Measurements from ENCODE around the gene STAC2.

Gene STAC2

DNA sequence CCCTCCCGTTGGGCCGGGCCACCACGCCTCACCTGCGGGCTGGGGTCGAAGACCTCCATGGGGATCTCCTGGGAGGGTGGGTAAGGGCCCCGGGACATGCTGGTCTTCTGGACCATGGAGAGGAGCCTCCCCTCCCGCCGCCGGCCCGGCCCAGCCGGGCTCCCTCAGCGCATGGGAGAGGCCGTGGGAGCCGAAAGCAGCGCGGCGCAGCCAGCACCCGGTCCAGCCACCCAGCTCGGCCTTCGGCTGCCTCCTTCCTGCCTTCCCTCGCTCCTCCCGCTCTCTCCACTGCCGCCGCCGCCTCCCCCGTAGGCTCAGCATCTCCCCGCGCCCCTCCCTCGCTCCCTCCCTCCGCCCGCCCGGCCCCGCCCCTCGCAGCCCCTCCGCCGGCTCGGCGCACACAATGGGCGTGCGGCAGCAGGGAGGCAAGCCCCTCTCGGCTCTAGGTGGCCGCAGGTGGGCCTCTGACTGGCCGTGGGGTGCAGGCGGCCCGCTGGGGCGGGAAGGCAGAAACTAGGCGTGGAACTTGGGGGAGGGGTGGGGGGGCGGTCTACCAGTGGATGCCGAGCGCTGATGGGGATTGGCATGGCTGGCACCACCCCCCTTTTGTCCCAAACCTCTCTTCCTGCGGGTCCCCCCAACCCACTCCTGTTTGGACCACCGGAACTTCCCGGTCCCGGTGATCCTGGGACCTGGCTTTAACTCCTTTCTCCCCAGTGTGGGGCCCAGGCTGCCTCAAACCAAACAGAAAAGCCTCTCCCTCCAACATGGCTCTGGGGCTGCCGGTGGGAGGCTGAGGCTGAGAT is 28.2 kb downstream of the STAC2 start, which contains the start of gene CACNB1:
CACNB1 (minus strand) TSS at position 290 of the 806 bp plus-strand sequence; CDS start at position 116, 174 bp downstream.
- peaks cover 37% of the 10 kb centered on the region for H3K79me2 ChIP-seq (ENCODE audit: insufficient read depth, low read length)
- peaks cover 19% of the 10 kb centered on the region for H3K36me3 ChIP-seq (ENCODE audit: low read length)
- H3K9me3 ChIP-seq (ENCODE audit: insufficient read depth, low read length): no peaks in the 10 kb centered on the region
- TF ChIP-seq EZH2phosphoT487 (conservative IDR thresholded peaks at IDR 0.05; ENCODE audit: low read length): no peak
- TF ChIP-seq, protein P1, sequence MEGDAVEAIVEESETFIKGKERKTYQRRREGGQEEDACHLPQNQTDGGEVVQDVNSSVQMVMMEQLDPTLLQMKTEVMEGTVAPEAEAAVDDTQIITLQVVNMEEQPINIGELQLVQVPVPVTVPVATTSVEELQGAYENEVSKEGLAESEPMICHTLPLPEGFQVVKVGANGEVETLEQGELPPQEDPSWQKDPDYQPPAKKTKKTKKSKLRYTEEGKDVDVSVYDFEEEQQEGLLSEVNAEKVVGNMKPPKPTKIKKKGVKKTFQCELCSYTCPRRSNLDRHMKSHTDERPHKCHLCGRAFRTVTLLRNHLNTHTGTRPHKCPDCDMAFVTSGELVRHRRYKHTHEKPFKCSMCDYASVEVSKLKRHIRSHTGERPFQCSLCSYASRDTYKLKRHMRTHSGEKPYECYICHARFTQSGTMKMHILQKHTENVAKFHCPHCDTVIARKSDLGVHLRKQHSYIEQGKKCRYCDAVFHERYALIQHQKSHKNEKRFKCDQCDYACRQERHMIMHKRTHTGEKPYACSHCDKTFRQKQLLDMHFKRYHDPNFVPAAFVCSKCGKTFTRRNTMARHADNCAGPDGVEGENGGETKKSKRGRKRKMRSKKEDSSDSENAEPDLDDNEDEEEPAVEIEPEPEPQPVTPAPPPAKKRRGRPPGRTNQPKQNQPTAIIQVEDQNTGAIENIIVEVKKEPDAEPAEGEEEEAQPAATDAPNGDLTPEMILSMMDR (IDR thresholded peaks at IDR 0.05; ENCODE audit: insufficient read depth, low read length, poor library complexity, severe bottlenecking): no peak
- H3K27me3 ChIP-seq (ENCODE audit: low read length): no peaks in the 10 kb centered on the region
- H3K27ac ChIP-seq (ENCODE audit: low read depth, low read length): peak within 1 kb of the TSS; percentile 65
- H3F3A ChIP-seq (ENCODE audit: insufficient read depth): peaks cover 37% of the 10 kb centered on the region
- peak within 1 kb of the TSS; percentile 49 for H2AFZ ChIP-seq (ENCODE audit: low read depth, low read length, severe bottlenecking)
- peak within 1 kb of the TSS; percentile 89 for H3K4me3 ChIP-seq (ENCODE audit: insufficient read depth, low read length, poor library complexity, severe bottlenecking)
- H3K9ac ChIP-seq (ENCODE audit: low read length): peak within 1 kb of the TSS; percentile 88
- H3K4me2 ChIP-seq (ENCODE audit: low read depth, low read length, poor library complexity, severe bottlenecking): peak within 1 kb of the TSS; percentile 74
- H3K9me2 ChIP-seq (replicated peaks; ENCODE audit: insufficient read depth, low read length): no peaks in the 10 kb centered on the region
- H4K20me1 ChIP-seq (ENCODE audit: low read depth, low read length): peaks cover 3% of the 10 kb centered on the region; the same call in 1 of the 2 replicates

DNA sequence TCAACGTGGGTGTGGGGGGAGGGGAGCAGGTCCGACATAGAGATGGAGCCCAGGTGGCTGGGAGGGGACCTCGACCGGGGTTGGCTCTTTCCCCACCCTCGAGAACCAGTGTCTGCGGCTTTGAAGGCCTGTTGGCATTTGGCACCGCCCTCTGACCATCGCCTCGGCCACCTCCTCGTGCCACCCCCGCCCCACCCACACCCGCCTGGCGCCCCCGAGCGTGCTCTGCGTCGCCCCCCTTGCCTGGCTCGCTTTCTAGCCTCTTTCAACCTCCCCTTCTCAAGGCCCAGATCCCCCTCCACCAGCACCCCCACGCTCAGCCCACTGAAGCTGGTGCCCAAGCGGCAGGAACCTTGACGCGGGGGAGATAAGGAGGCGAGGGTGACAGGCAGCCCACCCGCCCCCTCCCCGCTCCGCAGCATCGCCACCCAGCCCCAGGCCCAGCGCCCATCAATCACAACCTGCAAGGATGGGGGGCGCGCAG is 28.9 kb downstream of the STAC2 start:
- Histone ChIP-seq H3K9me3 (ENCODE audit: insufficient read depth, low read length) (no peaks in the 10 kb centered on the region), H3K27ac (ENCODE audit: low read depth, low read length) (peak overlapping the region; percentile 65), H3F3A (ENCODE audit: insufficient read depth) (peaks cover 30% of the 10 kb centered on the region), H3K36me3 (ENCODE audit: low read length) (peaks cover 11% of the 10 kb centered on the region), H4K20me1 (ENCODE audit: low read depth, low read length) (no peaks in the 10 kb centered on the region; the same call in 1 of the 2 replicates), H3K27me3 (ENCODE audit: low read length) (no peaks in the 10 kb centered on the region), H3K4me3 (ENCODE audit: insufficient read depth, low read length, poor library complexity, severe bottlenecking) (peak overlapping the region; percentile 89), H3K79me2 (ENCODE audit: insufficient read depth, low read length) (peaks cover 30% of the 10 kb centered on the region), H3K9me2 (replicated peaks; ENCODE audit: insufficient read depth, low read length) (no peaks in the 10 kb centered on the region), H3K9ac (ENCODE audit: low read length) (peak overlapping the region; percentile 88), H3K4me2 (ENCODE audit: low read depth, low read length, poor library complexity, severe bottlenecking) (peak overlapping the region; percentile 74), H2AFZ (ENCODE audit: low read depth, low read length, severe bottlenecking) (peak overlapping the region; percentile 43)
- TF ChIP-seq EZH2phosphoT487 (conservative IDR thresholded peaks at IDR 0.05; ENCODE audit: low read length): no peak
- TF ChIP-seq, protein P1 (IDR thresholded peaks at IDR 0.05; ENCODE audit: insufficient read depth, low read length, poor library complexity, severe bottlenecking): no peak

DNA sequence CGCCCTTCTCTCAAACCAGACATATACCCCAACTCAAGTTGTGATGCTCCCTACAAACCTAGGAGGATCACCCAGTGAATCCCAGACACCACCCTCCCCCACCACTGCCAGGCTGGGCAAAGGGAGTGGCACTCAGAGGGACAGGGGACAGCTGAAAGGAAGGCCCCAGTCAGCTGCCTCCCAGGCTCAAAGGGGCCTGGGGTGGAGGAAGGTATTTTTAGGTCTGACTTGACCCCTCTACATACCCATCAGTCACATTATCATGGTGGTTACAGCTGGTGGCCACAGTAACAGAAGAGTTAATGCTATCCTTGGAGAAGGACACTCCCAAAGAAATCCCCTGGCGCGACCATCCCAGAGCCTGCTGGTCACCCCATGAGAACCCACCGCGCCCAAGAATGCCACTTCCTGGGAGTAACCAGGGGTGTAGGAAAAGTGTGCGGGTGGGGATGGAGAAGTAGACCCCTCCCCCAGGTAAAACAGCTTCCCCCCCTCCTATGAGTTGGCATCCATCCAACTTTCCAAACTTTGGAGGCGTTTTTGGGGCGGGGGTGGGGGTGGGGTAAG is 29.4 kb downstream of the STAC2 start:
- peak overlapping the region; percentile 11; the same call in 1 of the 2 replicates for H3K9ac ChIP-seq (ENCODE audit: low read length)
- TF ChIP-seq EZH2phosphoT487 (conservative IDR thresholded peaks at IDR 0.05; ENCODE audit: low read length): no peak
- TF ChIP-seq, protein P1 (IDR thresholded peaks at IDR 0.05; ENCODE audit: insufficient read depth, low read length, poor library complexity, severe bottlenecking): no peak
- peak overlapping the region; percentile 89 for H3K4me3 ChIP-seq (ENCODE audit: insufficient read depth, low read length, poor library complexity, severe bottlenecking)
- H3K4me2 ChIP-seq (ENCODE audit: low read depth, low read length, poor library complexity, severe bottlenecking): peak overlapping the region; percentile 74
- H3K9me3 ChIP-seq (ENCODE audit: insufficient read depth, low read length): no peaks in the 10 kb centered on the region
- no peaks in the 10 kb centered on the region for H3K9me2 ChIP-seq (replicated peaks; ENCODE audit: insufficient read depth, low read length)
- peak overlapping the region; percentile 26 for H3K27ac ChIP-seq (ENCODE audit: low read depth, low read length)
- H4K20me1 ChIP-seq (ENCODE audit: low read depth, low read length): no peaks in the 10 kb centered on the region
- no peak overlapping the region for H2AFZ ChIP-seq (ENCODE audit: low read depth, low read length, severe bottlenecking)
- H3K27me3 ChIP-seq (ENCODE audit: low read length): no peaks in the 10 kb centered on the region
- H3F3A ChIP-seq (ENCODE audit: insufficient read depth): peaks cover 24% of the 10 kb centered on the region
- peaks cover 8% of the 10 kb centered on the region; the same call in 1 of the 2 replicates for H3K36me3 ChIP-seq (ENCODE audit: low read length)
- H3K79me2 ChIP-seq (ENCODE audit: insufficient read depth, low read length): peaks cover 25% of the 10 kb centered on the region
